NCI-H82 (cell line): Measurements from ENCODE around the gene BHLHE41.
A peak's percentile ranks its signal among the peaks of the same experiment; 100 is the strongest.

ENCODE experiments used
- DNase-seq: peaks from one replicate; lab custom pipeline; 2025; lab: John Stamatoyannopoulos, UW

The BHLHE41 gene

DNA sequence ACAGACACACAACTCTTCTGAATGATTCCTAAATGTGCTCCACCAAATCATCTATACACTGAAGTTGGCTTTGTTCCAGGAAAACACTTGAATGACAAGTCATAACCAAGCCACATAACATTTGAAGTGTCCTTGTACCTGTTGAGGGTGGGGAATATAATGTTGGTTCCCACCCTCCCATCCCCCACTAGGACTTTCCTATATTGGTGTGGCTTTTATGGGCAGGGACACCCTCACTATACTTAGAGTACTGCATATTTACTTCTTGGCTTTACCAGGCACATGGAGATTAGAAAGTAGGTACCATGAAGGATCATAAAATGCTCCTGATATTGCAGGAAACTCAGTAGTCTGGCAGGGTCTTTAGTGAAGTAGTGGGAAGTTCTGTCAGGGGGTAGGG, 9.7 kb upstream of the BHLHE41 start:
- DNase-seq, result no peak

DNA sequence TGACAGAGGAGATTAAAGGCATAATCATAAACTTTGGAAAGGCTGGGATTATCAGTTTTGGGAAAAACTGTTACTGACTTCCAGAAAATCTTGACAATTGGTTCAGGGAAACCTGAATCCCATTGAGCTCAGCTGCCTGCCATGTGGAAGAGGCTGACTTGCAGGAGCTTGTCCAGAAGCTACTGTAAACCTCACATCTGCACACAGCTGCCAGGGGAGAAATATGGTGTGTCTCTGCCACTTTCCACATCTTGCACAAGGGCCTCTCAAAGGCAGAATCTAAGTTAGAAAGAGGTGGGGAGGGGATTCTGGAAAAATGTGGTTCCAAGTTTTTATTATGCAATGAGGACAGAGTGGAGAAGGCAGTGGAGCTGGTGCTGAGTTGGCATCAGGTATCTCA, 8.7 kb upstream of the BHLHE41 start:
- DNase-seq, result no peak

DNA sequence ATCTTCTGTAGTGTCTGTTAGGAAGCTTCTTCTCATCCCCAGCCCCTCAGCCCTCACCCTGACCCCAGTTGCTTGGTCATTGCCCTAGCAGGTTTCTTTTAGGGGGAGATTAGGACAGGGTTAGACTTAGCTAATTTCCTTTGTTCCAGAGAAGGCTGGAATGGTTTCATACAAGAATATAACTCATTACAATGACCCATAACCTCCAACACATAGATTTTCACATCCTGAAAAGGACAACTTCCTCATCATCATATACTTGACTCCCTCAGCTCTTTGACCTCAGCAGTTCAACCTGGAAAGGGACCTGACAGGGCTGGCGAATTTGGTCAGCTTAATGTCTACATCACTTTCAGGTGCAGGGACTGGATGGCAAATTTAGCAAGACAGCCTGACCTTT, 8.0 kb upstream of the BHLHE41 start:
- DNase-seq, result no peak

DNA sequence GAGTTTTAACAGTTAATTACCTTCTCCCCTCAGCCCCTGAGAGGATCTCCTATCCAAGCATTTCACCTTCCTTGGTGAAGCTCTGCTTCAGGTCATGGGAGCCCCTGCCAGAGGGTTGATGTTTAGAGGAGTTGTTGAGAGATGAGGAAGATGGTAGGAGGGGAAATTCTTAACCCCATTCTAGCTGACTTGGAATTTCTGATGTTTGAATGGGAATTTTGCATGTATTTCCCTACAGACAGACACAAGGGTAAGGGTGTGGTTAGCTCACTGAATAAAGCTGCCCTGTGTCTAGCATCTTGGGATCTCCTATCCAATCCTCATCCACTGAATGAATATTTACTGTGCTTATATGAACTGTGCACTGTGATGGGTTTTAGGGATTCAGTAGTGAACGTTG, 7.1 kb upstream of the BHLHE41 start:
- DNase-seq, result no peak

DNA sequence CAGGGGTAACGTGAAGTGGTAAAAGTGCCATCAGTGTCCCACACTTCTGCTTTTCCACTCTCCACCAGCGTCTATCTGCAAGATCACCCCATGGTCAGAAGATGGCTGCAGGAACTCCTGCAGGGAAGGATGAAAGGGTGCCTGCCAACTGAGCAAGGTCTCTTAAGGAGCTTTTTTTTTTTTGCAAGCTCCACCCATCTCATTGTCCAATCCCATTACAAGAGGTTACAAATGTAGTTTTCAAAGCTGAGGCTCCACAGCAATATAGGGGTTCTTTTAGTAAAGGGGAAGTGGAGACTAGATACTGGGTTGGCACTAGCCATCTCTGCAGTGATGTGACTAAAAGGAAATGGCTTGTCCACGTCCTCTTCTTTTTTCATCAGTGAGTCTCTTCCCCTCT, 5.9 kb upstream of the BHLHE41 start:
- no peak for DNase-seq

DNA sequence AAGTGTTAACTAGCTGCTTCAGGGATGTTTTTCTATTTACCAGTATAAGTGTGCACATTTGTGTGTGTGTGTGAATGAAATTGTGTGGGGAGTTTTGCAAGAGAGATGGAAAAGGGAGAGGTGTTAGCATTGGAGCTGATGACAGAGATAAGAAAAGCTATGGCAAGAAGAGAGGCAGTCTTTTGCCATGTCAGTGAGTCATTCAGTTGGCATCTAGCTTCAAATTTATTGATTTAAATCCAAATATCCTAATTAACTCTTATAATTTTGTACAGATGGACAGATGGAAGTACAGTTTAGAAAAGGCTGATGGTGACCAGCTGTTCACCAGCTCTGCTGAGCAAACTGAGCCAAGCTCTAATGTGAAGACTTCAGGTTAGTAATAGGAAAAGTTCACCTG, 3.3 kb upstream of the BHLHE41 start:
- DNase-seq, result no peak

DNA sequence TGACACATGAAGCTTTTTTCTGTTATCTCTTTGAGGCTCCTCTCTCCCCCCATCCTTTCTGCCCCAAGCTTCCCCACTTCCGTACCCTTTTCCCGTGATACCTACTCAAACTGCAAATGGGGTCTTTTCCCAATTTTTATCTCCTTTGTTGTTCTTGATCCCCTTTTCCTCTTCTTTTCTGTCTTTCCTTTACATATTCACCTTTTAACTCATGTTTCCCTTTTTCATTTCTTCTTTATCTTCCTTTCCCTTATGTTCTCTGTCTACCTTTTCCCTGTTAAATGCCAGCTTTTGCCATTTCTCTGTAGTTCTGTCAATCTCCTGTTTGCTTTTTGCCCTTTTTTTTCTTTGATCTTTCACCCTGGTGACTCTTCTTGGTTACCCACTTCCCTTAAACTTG, 2.6 kb upstream of the BHLHE41 start:
- DNase-seq, result no peak

DNA sequence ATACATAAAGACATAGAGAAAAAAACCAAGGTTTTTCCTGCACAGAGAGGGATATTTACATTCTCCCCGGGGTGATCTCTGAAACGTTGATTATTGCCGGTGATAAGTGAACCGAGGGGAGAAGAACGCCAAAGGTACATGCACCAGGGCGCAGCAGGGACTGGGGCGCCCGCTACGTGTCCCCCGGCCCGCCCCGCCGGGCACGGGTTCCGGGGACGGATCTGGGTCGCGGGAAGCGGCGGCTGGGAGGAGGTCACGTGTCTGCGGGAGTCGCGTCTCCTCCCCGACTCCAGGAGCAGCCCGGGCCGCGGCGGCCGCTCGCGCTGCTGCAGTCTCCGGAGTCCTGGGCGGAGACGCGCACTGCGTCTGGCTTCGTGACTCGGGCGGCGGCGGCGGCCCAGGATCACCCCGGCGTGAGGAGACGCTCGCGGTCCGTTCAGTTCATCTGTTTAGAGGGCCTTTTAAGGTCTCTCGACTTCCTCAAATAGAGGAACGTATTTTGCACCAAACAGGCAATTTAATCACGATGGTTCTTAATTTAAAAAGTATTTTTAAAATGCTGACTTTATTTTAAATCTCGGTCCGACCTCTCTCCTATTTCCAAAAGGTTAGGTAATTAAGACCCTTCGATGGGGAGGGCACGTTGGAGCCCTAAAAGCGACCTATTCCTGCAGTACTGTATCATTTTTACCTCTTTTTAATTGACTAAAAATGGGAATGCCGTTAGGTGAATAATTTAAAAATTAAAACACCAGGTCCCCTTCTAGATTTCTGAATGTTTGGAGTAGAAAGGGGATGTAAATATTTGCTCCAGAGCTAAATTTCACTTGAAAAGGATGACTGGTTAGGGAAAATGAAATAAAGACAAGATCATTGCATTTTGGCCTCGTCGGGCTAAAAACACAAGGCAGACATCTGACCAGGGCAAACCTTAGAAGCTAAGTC, 1.8 kb upstream of the BHLHE41 start:
- peak; percentile 91 for DNase-seq

DNA sequence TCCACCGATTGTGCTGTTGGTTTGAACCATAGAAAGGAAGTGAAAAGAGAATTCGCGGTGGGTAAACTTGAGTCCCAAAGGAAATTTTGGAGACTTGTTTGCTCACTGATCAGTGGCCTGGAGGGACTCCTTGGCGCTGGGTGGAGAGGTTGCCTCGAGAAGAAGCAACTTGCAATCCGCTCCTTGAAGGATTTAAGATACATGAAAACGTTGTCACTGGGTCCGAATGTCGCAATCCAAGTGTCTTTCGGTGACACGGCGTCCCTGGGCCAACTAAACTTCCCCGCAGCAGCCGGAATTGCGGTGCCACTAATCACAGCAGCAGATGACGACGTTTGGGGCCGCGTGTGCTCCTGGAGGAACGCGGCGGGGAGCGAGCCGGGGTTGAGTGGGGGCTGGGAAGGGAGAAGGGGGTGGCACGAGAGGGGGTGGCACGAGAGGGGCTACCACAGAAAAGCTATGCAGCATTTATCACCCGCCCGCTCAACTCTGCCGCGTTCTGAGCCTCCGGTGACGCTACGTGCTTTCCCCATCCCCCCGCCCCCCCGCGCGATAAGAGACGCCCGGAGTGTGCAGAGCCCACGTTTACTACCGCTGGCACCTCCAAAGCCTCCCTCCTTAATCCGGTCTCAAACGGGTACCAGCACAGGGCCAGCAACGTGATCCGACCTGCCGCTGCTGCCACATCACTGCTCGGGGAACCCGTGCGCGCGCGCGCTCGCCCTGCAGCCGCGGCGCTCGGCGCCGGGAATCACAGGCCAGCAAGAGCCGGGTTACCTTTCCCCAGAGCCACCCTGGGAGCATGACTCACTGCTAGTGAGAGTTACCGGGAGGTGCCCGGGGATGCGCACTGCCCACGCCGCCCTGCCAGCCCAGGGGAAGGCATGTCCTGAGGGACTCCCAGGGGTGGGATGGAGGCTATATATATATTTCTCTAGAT, 833 bp upstream of the BHLHE41 start:
- peak; percentile 81 for DNase-seq

DNA sequence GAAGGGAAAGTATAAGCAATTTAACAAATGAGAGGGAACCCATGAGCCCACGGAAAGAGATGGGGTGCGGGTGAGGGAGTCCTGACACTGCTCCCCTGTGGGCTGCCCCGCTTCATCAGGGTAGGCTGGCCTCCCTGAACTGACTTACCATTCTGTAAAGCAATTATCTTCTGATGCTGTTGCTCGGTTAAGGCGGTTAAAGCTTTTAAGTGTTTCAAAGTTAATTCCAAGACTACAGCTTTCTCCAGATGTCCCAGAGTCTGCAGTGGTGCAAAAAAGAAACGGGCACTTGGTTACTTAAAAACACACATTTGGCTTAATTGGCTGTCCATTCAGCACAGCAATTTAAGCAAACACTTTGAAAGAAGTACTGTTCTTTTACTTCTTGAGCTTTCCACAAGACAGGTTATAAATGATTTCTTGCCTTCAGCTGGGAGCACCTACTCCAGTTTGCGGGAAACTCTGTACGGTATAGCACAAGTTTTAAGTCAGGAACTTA, 1.3 kb downstream of the BHLHE41 start:
- DNase-seq, result peak; percentile 72

DNA sequence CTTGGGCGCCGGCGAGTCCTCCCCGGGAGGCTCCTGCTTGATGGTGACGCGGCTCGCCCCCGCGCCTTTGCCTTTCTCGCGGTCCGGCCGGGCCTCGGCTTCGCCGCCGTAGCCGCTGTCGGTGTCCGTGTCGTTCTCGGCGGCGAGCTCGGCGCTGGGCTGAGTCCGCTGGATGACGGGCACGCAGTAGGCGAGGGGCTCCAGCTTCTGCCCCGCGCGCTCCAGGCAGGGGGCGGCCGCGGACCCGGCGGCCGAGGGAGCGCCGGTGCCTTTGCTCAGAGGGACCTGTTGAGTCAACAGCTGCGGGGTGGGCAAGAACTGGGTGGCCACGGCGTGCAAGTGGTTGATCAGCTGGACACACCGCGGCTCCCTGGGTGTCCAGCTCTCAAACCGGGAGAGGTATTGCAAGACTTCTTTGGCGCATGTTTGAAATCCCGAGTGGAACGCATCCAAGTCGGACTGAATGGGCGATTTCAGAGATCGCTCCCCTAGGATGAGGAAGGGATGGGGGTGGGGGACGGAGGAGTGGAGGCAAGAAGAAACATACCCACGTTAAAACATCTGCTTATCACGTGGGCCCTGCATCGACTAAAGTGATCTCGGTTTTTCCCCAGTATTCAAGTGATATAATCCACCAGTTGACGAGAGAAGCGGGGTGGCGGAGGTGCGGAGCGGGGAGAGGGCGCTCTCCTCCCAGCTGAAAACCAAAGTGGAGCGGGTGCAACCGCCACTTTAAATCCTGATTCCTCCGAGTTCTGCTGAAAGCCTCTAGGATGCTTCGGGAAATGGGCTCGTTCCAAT, 2.0 kb downstream of the BHLHE41 start:
- peak; percentile 61 for DNase-seq

DNA sequence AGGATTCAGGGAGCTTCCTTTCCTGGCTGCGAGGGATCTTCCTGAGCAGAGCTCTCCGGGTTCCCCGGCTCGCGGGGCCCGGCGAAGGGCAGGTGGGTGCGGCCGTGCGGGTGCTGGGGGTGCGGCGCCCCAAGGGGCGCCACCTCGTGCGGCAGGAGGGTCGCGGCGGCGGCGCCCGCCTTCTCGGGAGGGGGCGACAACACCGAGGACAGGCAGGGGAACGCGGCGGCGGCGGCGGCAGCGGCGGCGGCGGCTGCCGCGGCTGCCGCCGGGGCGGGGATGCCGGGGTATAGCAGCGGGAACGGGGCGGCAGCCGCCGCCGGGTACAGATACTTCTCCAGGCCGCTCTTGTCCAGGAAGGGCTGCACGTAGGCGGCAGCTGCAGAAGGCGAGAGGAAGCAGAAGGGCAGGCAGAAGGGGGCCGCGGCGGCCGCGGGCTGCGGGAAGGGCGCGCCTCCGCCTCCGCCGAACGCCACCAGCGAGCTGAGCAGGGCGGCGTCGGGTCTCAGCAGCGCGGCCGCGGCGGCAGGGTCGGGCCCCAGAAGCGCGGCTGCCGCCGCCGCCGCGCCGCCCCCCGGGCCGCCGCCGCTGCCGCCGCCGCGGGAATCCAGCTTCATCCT, 2.7 kb downstream of the BHLHE41 start:
- DNase-seq, result peak; percentile 60

DNA sequence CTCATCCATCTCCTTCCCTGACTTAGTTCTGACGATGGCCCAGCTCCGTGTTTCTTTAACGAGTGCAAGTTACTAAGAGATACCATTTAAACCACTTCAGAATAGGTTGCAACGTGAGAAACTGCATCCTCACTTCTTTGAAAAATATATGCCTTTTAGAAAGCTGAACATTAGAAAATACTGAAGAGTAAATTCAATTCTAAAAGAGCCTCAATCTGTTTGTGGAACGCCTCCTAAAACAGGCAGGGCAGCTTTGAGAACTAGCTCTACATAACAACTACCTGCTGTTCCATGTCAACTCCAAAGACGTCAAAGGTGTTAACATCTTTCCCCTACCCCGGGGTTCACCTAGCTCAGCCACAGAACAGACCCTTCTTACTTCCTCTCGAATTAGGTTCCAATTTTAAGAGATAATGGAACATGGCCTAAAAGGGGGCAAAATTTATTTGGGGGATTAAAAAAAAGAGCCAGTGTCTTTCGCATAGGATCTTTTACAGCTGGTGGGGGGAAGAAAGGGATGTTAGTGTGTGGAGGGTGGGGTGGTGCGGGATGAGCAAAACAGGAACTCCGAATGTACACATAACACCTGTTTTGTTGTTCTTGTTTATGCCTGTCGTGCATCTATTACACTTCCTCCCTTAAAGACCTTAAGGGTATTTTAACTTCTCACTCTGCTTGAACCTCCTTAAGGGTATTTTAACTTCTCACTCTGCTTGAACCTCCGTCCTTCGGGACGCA, 3.3 kb downstream of the BHLHE41 start:
- DNase-seq, result no peak

DNA sequence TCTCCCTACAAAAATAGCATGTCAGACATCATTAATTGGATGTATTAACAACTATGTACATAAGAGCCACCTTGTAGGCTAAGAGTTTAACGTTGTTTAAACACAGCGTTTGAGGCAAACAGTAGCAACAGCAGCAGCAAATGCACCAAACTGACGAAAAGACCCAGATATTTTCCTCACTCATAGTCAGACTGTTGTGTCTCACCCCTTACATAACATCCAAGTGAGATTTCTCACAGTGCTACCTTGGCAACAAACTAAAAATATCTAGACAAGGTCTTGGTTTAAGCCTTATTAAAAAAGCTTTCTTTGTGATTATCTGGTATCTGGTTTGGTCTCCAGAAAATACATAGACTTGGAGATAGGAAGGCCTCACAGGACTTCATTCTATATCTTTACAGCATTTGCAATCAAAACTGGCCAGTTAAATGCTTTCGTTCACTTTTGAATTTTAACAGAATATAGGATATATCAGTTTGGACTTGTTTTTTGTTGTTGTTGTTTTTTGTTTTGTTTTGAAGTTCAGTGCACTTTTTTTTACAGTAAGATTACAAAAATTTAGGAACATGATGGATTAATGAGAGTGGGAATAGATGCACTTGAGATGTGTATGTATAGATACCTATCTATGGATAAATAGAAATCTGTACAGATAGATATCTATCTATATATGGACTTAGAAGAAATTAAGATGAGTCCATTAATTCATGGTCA, 4.1 kb downstream of the BHLHE41 start:
- no peak for DNase-seq

DNA sequence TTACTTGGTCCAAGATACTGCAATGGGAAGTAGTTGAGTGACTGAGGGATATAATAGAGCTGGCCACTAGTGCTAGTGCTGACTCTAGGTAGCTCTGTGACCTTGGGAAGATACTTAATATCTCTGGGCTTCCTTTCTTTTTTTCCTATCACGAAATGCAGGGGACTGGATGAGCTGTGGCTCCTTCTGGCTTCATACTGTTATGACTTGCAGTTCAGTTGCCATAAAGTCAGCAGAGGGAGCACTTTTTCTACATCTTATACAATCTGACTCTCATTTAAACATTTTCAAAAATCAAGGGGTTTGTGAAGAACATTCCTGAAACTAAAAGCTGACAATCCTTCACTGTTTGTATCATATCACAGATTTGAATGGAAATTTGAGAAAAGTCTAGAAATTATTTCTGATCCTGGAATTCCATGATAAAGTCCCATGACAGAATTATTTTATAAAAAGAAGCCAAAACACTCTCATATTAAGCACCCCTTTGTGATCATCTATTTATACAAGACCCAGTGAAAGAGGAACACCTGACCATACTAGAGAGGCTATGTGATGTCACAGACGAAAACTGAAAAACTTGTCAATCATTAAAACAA, 5.3 kb downstream of the BHLHE41 start:
- peak; percentile 69 for DNase-seq

DNA sequence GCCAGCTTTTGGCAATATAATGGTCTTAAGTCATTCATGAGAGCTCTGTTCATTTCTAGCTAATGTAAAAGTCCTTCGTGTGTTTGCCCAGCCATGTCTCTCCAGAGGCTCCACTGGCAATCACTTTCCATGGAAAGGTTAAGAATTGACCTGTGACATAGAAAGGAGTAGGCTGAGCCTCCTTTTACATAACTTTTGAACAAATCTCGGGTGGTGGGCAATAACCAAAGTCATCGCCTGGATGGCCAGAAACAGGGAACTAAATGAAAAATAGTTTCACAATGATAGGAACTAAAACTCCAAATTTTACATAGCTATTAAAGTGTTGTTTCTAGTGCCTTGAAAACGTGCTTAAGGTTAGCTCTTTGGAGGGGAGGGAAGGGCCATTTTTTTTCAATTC, 6.5 kb downstream of the BHLHE41 start:
- DNase-seq, result no peak

DNA sequence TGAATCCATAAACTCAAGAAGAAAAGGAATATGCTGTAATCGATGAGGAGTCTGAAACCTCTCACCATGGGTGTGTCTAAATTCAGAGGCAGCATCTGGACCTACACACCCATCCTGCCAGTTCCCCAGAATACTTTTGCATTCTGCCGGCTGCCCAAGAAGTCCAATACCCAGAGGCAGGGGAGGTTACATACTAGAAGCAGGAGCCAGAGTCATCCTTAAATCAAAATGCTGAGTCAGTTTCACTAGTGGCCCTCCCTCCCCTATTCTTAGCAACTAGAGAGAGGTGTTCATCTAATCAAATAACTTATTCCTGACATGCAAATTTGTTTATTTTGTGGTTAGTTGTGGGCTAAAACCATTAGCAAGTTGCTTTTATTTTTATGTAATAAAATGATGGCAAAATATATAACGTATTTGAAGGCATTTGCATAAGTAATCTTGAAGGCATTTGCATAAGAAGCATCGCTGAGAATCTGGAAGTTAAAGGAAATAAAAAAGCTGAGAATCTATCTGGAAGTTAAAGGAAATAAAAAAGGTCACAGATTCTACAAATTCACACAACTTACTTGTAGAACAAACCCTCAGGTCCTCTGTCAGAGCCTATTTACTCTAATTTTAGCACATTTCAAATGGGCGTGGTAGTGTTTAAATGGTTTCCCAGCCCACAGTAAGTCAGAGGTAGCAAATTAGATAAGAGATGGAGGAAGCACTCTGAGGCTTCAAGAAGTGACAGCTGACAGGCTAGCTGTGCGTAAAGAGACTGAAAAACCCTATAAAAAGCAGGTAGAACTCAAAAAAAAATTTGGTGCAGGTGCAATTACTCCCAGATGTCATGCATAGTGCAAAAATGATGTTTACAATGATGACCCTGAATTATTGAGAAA, 7.8 kb downstream of the BHLHE41 start:
- no peak for DNase-seq

DNA sequence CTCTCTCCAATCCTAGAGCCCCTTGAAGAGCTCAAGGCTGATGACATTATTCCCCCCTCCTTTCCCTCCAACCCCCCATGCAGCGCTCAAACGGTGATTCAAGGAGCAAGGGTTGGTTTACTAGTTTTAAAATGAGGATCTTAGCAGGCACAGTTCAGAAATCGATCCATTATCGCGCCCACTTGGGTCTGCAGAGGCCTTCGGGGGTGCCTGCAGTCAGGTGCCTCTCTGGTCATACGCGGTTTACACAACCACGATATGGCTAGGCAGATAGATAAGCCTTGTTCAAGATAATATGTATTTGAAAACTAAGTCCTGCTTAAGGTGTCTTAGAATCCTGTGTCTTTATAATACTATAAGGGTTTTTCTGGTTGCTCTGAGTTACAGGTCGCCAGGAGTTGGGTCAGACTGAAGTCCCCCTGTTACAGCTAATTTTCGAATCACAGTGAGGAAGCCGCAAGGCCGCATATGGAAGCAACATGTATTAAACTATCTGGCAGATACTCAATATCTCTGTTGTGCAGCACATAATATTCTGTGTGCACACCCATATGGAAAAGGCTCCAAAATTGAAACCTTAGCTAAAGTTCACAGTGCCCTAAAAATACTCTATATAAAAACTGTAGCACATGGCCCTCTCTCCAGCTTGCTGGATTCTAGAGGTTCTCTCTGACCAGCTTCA, 10.0 kb downstream of the BHLHE41 start:
- no peak for DNase-seq
